Midbrain (tissue), 1 donor: Measurements from ENCODE around the gene RIOX2.

Experiments used
- DNase-seq: peaks from one replicate; lab custom pipeline; 2025; lab: John Stamatoyannopoulos, UW

The RIOX2 gene

GRCh38 chr3:97954228-97954827 is 17.9 kb downstream of the RIOX2 start:
- no peak for DNase-seq

GRCh38 chr3:97952872-97953271 is 19.4 kb downstream of the RIOX2 start:
- DNase-seq: no peak

GRCh38 chr3:97952280-97952679 is 20.0 kb downstream of the RIOX2 start:
- DNase-seq: no peak

- no peak for DNase-seq
Measured at GRCh38 chr3:97950360-97950759, 21.9 kb downstream of the RIOX2 start.

- no peak for DNase-seq
Measured at GRCh38 chr3:97949743-97950142, 22.5 kb downstream of the RIOX2 start.

- DNase-seq: no peak
Measured at GRCh38 chr3:97949110-97949485, 23.1 kb downstream of the RIOX2 start.

GRCh38 chr3:97948351-97949109 is 23.7 kb downstream of the RIOX2 start:
- no peak for DNase-seq

- no peak for DNase-seq
Measured at GRCh38 chr3:97942801-97943546, 29.3 kb downstream of the RIOX2 start.

- DNase-seq: no peak
Measured at GRCh38 chr3:97940034-97940433, 32.2 kb downstream of the RIOX2 start.

GRCh38 chr3:97939401-97939800 is 32.8 kb downstream of the RIOX2 start:
- DNase-seq: no peak

GRCh38 chr3:97938444-97938843 is 33.8 kb downstream of the RIOX2 start:
- no peak for DNase-seq

- no peak for DNase-seq
Measured at GRCh38 chr3:97937205-97937604, 35.0 kb downstream of the RIOX2 start.

GRCh38 chr3:97935842-97936241 is 36.4 kb downstream of the RIOX2 start:
- no peak for DNase-seq

- DNase-seq: no peak
Measured at GRCh38 chr3:97934980-97935695, 37.1 kb downstream of the RIOX2 start.

- no peak for DNase-seq
Measured at GRCh38 chr3:97932387-97932801, 39.8 kb downstream of the RIOX2 start.

- DNase-seq: no peak
Measured at GRCh38 chr3:97931218-97931617, 41.0 kb downstream of the RIOX2 start.

GRCh38 chr3:97930018-97930417 is 42.2 kb downstream of the RIOX2 start:
- DNase-seq: no peak

- DNase-seq: no peak
Measured at GRCh38 chr3:97928986-97929385, 43.2 kb downstream of the RIOX2 start.

- DNase-seq: no peak
Measured at GRCh38 chr3:97927704-97928103, 44.5 kb downstream of the RIOX2 start.

- DNase-seq: no peak
Measured at GRCh38 chr3:97917813-97918536, 54.3 kb downstream of the RIOX2 start.

- DNase-seq: no peak
Measured at GRCh38 chr3:97916576-97916975, 55.7 kb downstream of the RIOX2 start.

- no peak for DNase-seq
Measured at GRCh38 chr3:97914388-97914787, 57.8 kb downstream of the RIOX2 start.
